Activated CD8-positive, alpha-beta T cell treated with anti-CD3 and anti-CD28 coated beads, Interleukin-2, amount 10 ng/mL, durations not matched to agents 7 days and 5 days (primary cell): ENCODE data around the gene TMEM8B. TPM values are rescaled to one million over a fixed set of nuclear protein-coding genes. Genes with fewer than 3 reads are reported as not detected.

Source experiments
- ATAC-seq: fragments of 150-1000 bp; cut with Tn5 transposase; one replicate; pipeline ENCODE4 v1.10.0; 2021; ENCODE audit warnings: moderate library complexity
- CTCF ChIA-PET: fragments of 350-600 bp; sonication (Branson Sonifier 250); formaldehyde crosslinking; loops from one replicate; lab custom pipeline; 2021; ENCODE audit warnings: antibody characterized with exemption; lab: Charles Lee
- POLR2A ChIA-PET: fragments of 350-600 bp; sonication (Branson Sonifier 250); formaldehyde crosslinking; loops from one replicate; lab custom pipeline; 2021; ENCODE audit warnings: antibody characterized with exemption; lab: Charles Lee
- DNase-seq: peaks from one replicate; pipeline ENCODE4 v3.0.0-alpha.2; 2020
- H3K27ac Mint-ChIP-seq: one replicate; pipeline ENCODE4 v1.8.0; 2021; ENCODE audit warnings: mild to moderate bottlenecking, mixed read lengths
- H3K27me3 Mint-ChIP-seq: one replicate; pipeline ENCODE4 v1.8.0; 2021; ENCODE audit warnings: low read depth, mixed read lengths
- H3K36me3 Mint-ChIP-seq: one replicate; pipeline ENCODE4 v1.8.0; 2021; ENCODE audit warnings: low read depth, mixed read lengths
- H3K4me1 Mint-ChIP-seq: one replicate; pipeline ENCODE4 v1.8.0; 2021; ENCODE audit warnings: low read depth, mixed read lengths
- H3K4me3 Mint-ChIP-seq: one replicate; pipeline ENCODE4 v1.8.0; 2021; ENCODE audit warnings: mild to moderate bottlenecking, mixed read lengths
- H3K9me3 Mint-ChIP-seq: one replicate; pipeline ENCODE4 v1.8.0; 2022; ENCODE audit warnings: mixed read lengths; ENCODE audit not compliant: insufficient read depth
- total RNA-seq, 2 experiments: library from RNA; stranded (reverse); gene quantifications; one replicate each; pipeline ENCODE4 v1.2.3, GENCODE V29; 2021

TMEM8B gene
- total RNA-seq, 2 experiments from 2014 or later: 1.6 to 2.3 TPM

- ATAC-seq (no peak), DNase-seq (no peak)
- H3K4me3 Mint-ChIP-seq: peak overlapping the region; percentile 28
- H3K27ac Mint-ChIP-seq: no peak overlapping the region
- POLR2A ChIA-PET: no interaction called here
- H3K4me1 Mint-ChIP-seq: peaks cover 27% of the 10 kb centered on the region
- no peaks in the 10 kb centered on the region for H3K36me3 Mint-ChIP-seq
- H3K9me3 Mint-ChIP-seq: no peaks in the 10 kb centered on the region
- CTCF ChIA-PET: interaction anchor here (1.5 to 4.3 kb wide), 10 partner anchors 8 to 170 kb away, joined by 4 to 64 read pairs (median 17); partner anchors contain the start of genes CCDC107, HINT2, RMRP and SPAG8
- peaks cover 8% of the 10 kb centered on the region for H3K27me3 Mint-ChIP-seq
Measured at GRCh38 chr9:35827486-35827885, 1.5 kb upstream of the TMEM8B start.

GRCh38 chr9:35828716-35829083 is 328 bp upstream of the TMEM8B start, which contains the start of gene FAM221B:
TSS of gene FAM221B (minus strand) at chr9:35828732. CDS start at chr9:35826161, 2,571 bp downstream.
- CTCF ChIA-PET: interaction anchor here (0.8 to 1.7 kb wide), 5 partner anchors 15 to 54 kb away, joined by 3 to 6 read pairs (median 3); partner anchors contain the start of genes HINT2 and SPAG8
- H3K27me3 Mint-ChIP-seq: peaks cover 6% of the 10 kb centered on the region
- peak within 1 kb of the TSS; percentile 85 for H3K27ac Mint-ChIP-seq
- H3K36me3 Mint-ChIP-seq: no peaks in the 10 kb centered on the region
- H3K9me3 Mint-ChIP-seq: no peaks in the 10 kb centered on the region
- ATAC-seq (peak; percentile 37), DNase-seq (peak; percentile 48)
- H3K4me1 Mint-ChIP-seq: peaks cover 31% of the 10 kb centered on the region
- peak within 1 kb of the TSS; percentile 88 for H3K4me3 Mint-ChIP-seq
- POLR2A ChIA-PET: interaction anchor here (0.7 to 1.2 kb wide), 3 partner anchors 14 to 17 kb away, joined by 3 to 5 read pairs (median 5); partner anchors contain the start of gene HINT2

GRCh38 chr9:35829764-35830096 is 702 bp downstream of the TMEM8B start:
- Mint-ChIP-seq H3K27ac (peak overlapping the region; percentile 78), H3K36me3 (no peaks in the 10 kb centered on the region), H3K9me3 (no peaks in the 10 kb centered on the region), H3K27me3 (peaks cover 6% of the 10 kb centered on the region), H3K4me3 (peak overlapping the region; percentile 78), H3K4me1 (peaks cover 40% of the 10 kb centered on the region)
- CTCF ChIA-PET: interaction anchor here (1.3 kb wide), 1 partner anchor 53 kb away, joined by 3 read pairs; no protein-coding TSS in a partner anchor
- ATAC-seq (no peak), DNase-seq (no peak)
- POLR2A ChIA-PET: no interaction called here

GRCh38 chr9:35831040-35831439 is 2.0 kb downstream of the TMEM8B start:
- H3K9me3 Mint-ChIP-seq: no peaks in the 10 kb centered on the region
- ATAC-seq (no peak), DNase-seq (no peak)
- no peak overlapping the region for H3K4me3 Mint-ChIP-seq
- H3K27me3 Mint-ChIP-seq: peaks cover 6% of the 10 kb centered on the region
- H3K36me3 Mint-ChIP-seq: no peaks in the 10 kb centered on the region
- no peak overlapping the region for H3K27ac Mint-ChIP-seq
- ChIA-PET CTCF (interaction anchor here (1.1 to 1.9 kb wide), 2 partner anchors 51 to 102 kb away, joined by 3 to 7 read pairs; no protein-coding TSS in a partner anchor), POLR2A (interaction anchor here (1.3 kb wide), 1 partner anchor 17 kb away, joined by 4 read pairs; no protein-coding TSS in a partner anchor)
- H3K4me1 Mint-ChIP-seq: peaks cover 38% of the 10 kb centered on the region

GRCh38 chr9:35832814-35833213 is 3.8 kb downstream of the TMEM8B start:
- Mint-ChIP-seq H3K4me1 (peaks cover 30% of the 10 kb centered on the region), H3K9me3 (no peaks in the 10 kb centered on the region), H3K27ac (no peak overlapping the region), H3K27me3 (peaks cover under 1% of the 10 kb centered on the region), H3K36me3 (no peaks in the 10 kb centered on the region), H3K4me3 (no peak overlapping the region)
- ChIA-PET CTCF (interaction anchor here (0.6 to 1.9 kb wide), 6 partner anchors 20 to 122 kb away, joined by 3 to 8 read pairs (median 4); partner anchors contain the start of gene SPAG8), POLR2A (interaction anchor here (1.0 to 1.4 kb wide), 2 partner anchors 13 to 23 kb away, joined by 3 to 4 read pairs; no protein-coding TSS in a partner anchor)
- ATAC-seq: no peak
- DNase-seq: no peak

- no peak for DNase-seq
- Mint-ChIP-seq H3K4me3 (no peak overlapping the region), H3K27ac (no peak overlapping the region), H3K27me3 (no peaks in the 10 kb centered on the region), H3K36me3 (no peaks in the 10 kb centered on the region), H3K9me3 (no peaks in the 10 kb centered on the region), H3K4me1 (peaks cover 21% of the 10 kb centered on the region)
- no peak for ATAC-seq
- ChIA-PET CTCF (interaction anchor here (0.9 to 3.8 kb wide), 16 partner anchors 8 to 155 kb away, joined by 3 to 36 read pairs (median 6); partner anchors contain the start of gene SPAG8), POLR2A (interaction anchor here (0.6 kb wide), 1 partner anchor 763 kb away, joined by 3 read pairs; no protein-coding TSS in a partner anchor)
Measured at GRCh38 chr9:35834260-35835215, 5.5 kb downstream of the TMEM8B start.

GRCh38 chr9:35835216-35835632 is 6.2 kb downstream of the TMEM8B start:
- Mint-ChIP-seq H3K4me1 (peaks cover 15% of the 10 kb centered on the region), H3K27me3 (no peaks in the 10 kb centered on the region), H3K4me3 (no peak overlapping the region), H3K36me3 (no peaks in the 10 kb centered on the region), H3K9me3 (no peaks in the 10 kb centered on the region), H3K27ac (no peak overlapping the region)
- DNase-seq (peak; percentile 41), ATAC-seq (no peak)
- ChIA-PET CTCF (interaction anchor here (0.9 to 3.8 kb wide), 17 partner anchors 9 to 155 kb away, joined by 3 to 36 read pairs (median 5); partner anchors contain the start of genes HINT2 and SPAG8), POLR2A (no interaction called here)

- ATAC-seq: no peak
- no peak overlapping the region for H3K4me3 Mint-ChIP-seq
- no peaks in the 10 kb centered on the region for H3K36me3 Mint-ChIP-seq
- ChIA-PET CTCF (interaction anchor here (0.9 to 3.8 kb wide), 16 partner anchors 10 to 156 kb away, joined by 3 to 36 read pairs (median 6); partner anchors contain the start of genes HINT2 and SPAG8), POLR2A (interaction anchor here (0.8 to 1.6 kb wide), 2 partner anchors 8 to 24 kb away, joined by 3 read pairs; partner anchors contain the start of gene SPAG8)
- H3K27me3 Mint-ChIP-seq: no peaks in the 10 kb centered on the region
- H3K9me3 Mint-ChIP-seq: no peaks in the 10 kb centered on the region
- no peak for DNase-seq
- H3K27ac Mint-ChIP-seq: no peak overlapping the region
- peaks cover 15% of the 10 kb centered on the region for H3K4me1 Mint-ChIP-seq
Measured at GRCh38 chr9:35835766-35836165, 6.7 kb downstream of the TMEM8B start.

GRCh38 chr9:35836595-35836994 is 7.6 kb downstream of the TMEM8B start:
- Mint-ChIP-seq H3K4me1 (peaks cover 15% of the 10 kb centered on the region), H3K36me3 (no peaks in the 10 kb centered on the region), H3K27ac (no peak overlapping the region), H3K9me3 (no peaks in the 10 kb centered on the region), H3K4me3 (no peak overlapping the region), H3K27me3 (no peaks in the 10 kb centered on the region)
- POLR2A ChIA-PET: interaction anchor here (0.8 to 1.6 kb wide), 2 partner anchors 7 to 24 kb away, joined by 3 read pairs; partner anchors contain the start of gene SPAG8
- no peak for ATAC-seq
- CTCF ChIA-PET: interaction anchor here (1.4 to 3.8 kb wide), 8 partner anchors 9 to 101 kb away, joined by 3 to 36 read pairs (median 10); partner anchors contain the start of genes HINT2 and SPAG8
- DNase-seq: no peak

GRCh38 chr9:35839926-35840325 is 10.9 kb downstream of the TMEM8B start:
- Mint-ChIP-seq H3K27me3 (no peaks in the 10 kb centered on the region), H3K4me3 (no peak overlapping the region), H3K4me1 (peaks cover 9% of the 10 kb centered on the region), H3K27ac (no peak overlapping the region), H3K9me3 (no peaks in the 10 kb centered on the region), H3K36me3 (no peaks in the 10 kb centered on the region)
- DNase-seq: no peak
- no peak for ATAC-seq
- CTCF ChIA-PET: interaction anchor here (0.8 to 2.7 kb wide), 3 partner anchors 11 to 42 kb away, joined by 3 to 12 read pairs (median 4); no protein-coding TSS in a partner anchor
- POLR2A ChIA-PET: no interaction called here
